Smooth muscle cell (in vitro differentiated cells): ENCODE measurements around the gene LHFPL2. TPM values are rescaled to one million over a fixed set of nuclear protein-coding genes. Genes with fewer than 3 reads are reported as not detected.

Experiments used
- DNase-seq: peaks from one replicate; lab custom pipeline; 2025; ENCODE audit not compliant: unreplicated experiment; lab: John Stamatoyannopoulos, UW
- H2AFZ ChIP-seq: fragments of 200-600 bp; sonication (generic); 2 replicates; pipeline ENCODE4 v1.6.0; 2016; ENCODE audit warnings: antibody characterized with exemption, low read depth, mild to moderate bottlenecking
- H3F3A ChIP-seq: fragments of 200-600 bp; sonication (generic); 2 replicates; pipeline ENCODE4 v1.6.0; 2017; ENCODE audit warnings: antibody characterized with exemption, low read depth
- H3K27ac ChIP-seq: fragments of 200-600 bp; sonication (generic); 2 replicates; pipeline ENCODE4 v1.5.1; 2016; ENCODE audit warnings: low read depth, mild to moderate bottlenecking
- H3K27me3 ChIP-seq: fragments of 200-600 bp; sonication (generic); 2 replicates; pipeline ENCODE4 v1.6.1; 2016; ENCODE audit warnings: low read depth, mild to moderate bottlenecking
- H3K36me3 ChIP-seq: fragments of 200-600 bp; sonication (generic); 2 replicates; pipeline ENCODE4 v1.5.1; 2016; ENCODE audit warnings: low read depth
- H3K4me1 ChIP-seq: fragments of 200-600 bp; sonication (generic); 2 replicates; pipeline ENCODE4 v1.5.1; 2016; ENCODE audit warnings: low read depth
- H3K4me2 ChIP-seq: fragments of 200-600 bp; sonication (generic); 2 replicates; pipeline ENCODE4 v1.6.0; 2016; ENCODE audit warnings: mild to moderate bottlenecking
- H3K4me3 ChIP-seq: fragments of 200-600 bp; sonication (generic); 2 replicates; pipeline ENCODE4 v1.5.1; 2016; ENCODE audit warnings: mild to moderate bottlenecking
- H3K79me2 ChIP-seq: fragments of 200-600 bp; sonication (generic); 2 replicates; pipeline ENCODE4 v1.6.0; 2016; ENCODE audit warnings: low read depth, mild to moderate bottlenecking
- H3K9ac ChIP-seq: fragments of 200-600 bp; sonication (generic); 2 replicates; pipeline ENCODE4 v1.6.0; 2016; ENCODE audit warnings: low read depth
- H3K9me3 ChIP-seq: fragments of 200-600 bp; sonication (generic); replicated peaks from 2 replicates; pipeline ENCODE4 v1.5.1; 2016; ENCODE audit warnings: low read depth
- H4K20me1 ChIP-seq: fragments of 200-600 bp; sonication (generic); 2 replicates; pipeline ENCODE4 v1.6.0; 2016; ENCODE audit warnings: low read depth
- WGBS: methylation state at CpG from one replicate; pipeline ENCODE4 v1.1.7; 2016; ENCODE audit warnings: low lambda C conversion rate; 5-methylcytosine and 5-hydroxymethylcytosine counted together
- polyA plus RNA-seq: library from polyadenylated mRNA; unstranded; fragments of >200 nt; fragmentation: Nextera tagmentation; extraction: Ambion mirVana; gene quantifications from 2 replicates; pipeline ENCODE4 v1.2.1, GENCODE V29; 2016
- total RNA-seq: library from RNA; depleted of rRNA; stranded (reverse); fragments of >200 nt; gene quantifications from 2 replicates; pipeline ENCODE4 v1.2.3, GENCODE V29; 2014
- TF ChIP-seq, protein P1 (sequence below): fragments of 200-600 bp; sonication (generic); IDR thresholded peaks from 2 replicates; pipeline ENCODE4 v1.5.1; 2017; ENCODE audit warnings: borderline replicate concordance, mild to moderate bottlenecking, antibody characterized with exemption; ENCODE audit not compliant: insufficient read depth, poor library complexity, severe bottlenecking

LHFPL2 gene
- total and polyA plus RNA-seq, 2 experiments from 2014 or later: 13.4 to 18.6 TPM

DNA sequence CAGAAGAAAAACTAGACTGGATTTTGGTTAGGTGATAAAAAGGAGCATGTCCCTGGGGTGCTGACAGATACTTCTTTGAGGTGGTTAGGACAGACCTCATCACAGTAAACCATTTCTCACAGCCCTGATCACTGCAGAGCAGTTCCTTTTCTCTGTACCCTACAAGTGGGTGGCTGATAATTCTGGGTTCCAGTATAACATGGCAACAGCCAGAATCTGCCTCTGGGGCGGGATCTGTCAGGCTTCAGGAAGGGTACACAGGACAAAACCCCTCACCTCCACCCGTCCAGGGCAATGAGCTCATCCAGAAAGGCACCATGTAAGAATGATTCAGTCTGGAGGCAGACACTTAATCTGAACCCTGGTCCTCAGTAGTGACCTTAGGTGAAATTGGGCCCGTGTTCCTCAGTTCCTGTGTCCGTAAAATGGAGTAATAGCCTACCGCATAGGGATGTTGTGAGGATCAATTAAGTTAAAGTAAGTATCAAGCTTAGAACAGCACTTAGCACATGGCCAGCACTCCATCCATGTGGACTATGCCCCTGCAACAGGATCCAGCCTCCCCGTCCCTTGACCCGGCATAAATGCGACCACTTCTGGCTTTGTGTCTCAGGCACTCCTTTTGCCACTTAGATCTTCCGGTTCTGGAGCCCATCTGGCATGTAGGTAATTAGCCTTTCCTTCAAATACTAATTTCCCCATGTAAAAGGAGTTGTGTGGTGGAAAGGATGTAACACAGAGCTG is 129.2 kb downstream of the LHFPL2 start:
- Histone ChIP-seq H3K9ac (peak overlapping the region; percentile 91), H3K27me3 (no peaks in the 10 kb centered on the region), H3K4me3 (no peak overlapping the region), H4K20me1 (no peaks in the 10 kb centered on the region), H3F3A (peaks cover 6% of the 10 kb centered on the region), H3K36me3 (no peaks in the 10 kb centered on the region), H3K4me2 (peak overlapping the region; percentile 31), H3K79me2 (peaks cover 62% of the 10 kb centered on the region), H2AFZ (no peak overlapping the region), H3K4me1 (peaks cover 11% of the 10 kb centered on the region), H3K9me3 (no peaks in the 10 kb centered on the region), H3K27ac (peak overlapping the region; percentile 96)
- WGBS: 79% methylated on average over 9 of the region's 9 CpGs
- TF ChIP-seq, protein P1, sequence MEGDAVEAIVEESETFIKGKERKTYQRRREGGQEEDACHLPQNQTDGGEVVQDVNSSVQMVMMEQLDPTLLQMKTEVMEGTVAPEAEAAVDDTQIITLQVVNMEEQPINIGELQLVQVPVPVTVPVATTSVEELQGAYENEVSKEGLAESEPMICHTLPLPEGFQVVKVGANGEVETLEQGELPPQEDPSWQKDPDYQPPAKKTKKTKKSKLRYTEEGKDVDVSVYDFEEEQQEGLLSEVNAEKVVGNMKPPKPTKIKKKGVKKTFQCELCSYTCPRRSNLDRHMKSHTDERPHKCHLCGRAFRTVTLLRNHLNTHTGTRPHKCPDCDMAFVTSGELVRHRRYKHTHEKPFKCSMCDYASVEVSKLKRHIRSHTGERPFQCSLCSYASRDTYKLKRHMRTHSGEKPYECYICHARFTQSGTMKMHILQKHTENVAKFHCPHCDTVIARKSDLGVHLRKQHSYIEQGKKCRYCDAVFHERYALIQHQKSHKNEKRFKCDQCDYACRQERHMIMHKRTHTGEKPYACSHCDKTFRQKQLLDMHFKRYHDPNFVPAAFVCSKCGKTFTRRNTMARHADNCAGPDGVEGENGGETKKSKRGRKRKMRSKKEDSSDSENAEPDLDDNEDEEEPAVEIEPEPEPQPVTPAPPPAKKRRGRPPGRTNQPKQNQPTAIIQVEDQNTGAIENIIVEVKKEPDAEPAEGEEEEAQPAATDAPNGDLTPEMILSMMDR: no peak
- DNase-seq: no peak

DNA sequence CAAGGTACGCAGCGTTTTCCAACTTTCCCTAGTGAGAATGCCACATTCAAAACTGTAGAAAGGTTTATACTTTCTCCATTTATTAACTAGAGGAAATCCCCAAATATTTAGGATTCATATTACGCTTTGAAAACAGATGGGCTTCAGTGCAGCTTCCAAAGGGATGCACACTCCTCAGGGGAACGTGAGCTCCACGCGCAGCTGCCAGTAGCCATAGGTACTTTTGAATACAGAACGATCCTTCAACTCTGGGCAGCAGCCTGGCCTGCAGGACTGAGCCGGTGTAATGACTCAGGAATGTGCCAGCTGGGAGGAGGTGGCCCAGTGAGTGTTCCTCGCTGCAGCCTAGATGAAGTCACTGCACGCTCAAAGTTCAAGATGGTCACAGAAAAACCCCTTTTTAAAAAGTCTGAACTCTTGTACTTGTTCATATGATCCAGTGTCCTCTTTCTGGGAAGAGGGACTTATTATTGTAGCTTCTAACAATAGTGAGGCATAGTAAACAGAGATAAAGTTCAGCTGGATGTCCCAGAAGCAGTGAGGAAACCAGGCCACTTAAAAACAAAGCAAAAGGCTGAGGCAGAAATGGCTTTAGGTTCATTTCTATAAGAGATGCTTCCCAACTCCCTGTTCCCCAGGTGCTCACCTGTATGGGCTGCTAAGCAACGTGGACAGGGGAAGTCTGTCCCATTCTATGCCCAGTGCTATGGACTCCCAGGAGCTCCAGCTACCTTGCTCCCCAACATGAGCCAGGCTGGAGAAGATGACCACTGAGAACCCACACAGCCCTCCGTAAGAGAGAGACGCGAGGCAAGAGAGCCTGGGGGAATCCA is 130.0 kb downstream of the LHFPL2 start:
- Histone ChIP-seq H3K4me1 (peaks cover 11% of the 10 kb centered on the region), H3K9ac (peak overlapping the region; percentile 91), H3K4me2 (peak overlapping the region; percentile 31), H3F3A (peaks cover 6% of the 10 kb centered on the region), H3K79me2 (peaks cover 62% of the 10 kb centered on the region), H3K4me3 (no peak overlapping the region), H3K36me3 (no peaks in the 10 kb centered on the region), H3K27me3 (no peaks in the 10 kb centered on the region), H3K27ac (peak overlapping the region; percentile 96), H2AFZ (no peak overlapping the region), H4K20me1 (no peaks in the 10 kb centered on the region), H3K9me3 (no peaks in the 10 kb centered on the region)
- WGBS: 41% methylated on average over 14 of the region's 14 CpGs
- peak; percentile 11 for DNase-seq
- TF ChIP-seq, protein P1: no peak

DNA sequence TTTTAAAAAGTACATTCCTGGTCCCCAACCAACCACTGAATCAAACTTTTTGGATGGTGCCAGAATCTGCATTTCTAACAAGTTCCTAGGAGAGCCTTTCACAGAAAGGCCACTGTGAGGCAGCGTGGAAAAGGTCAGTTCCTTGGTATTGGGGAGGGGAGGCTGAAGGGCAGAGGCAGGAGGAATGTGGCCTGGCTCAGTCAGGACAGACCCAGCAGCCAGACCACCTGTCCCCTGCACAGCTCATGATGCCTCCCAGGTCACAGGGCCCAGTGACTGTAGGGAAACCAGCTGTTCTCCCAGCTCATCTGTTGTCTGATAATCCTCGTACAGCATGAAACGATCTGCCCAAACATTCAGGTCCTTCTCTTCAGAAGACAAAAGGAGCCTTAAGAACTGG is 132.9 kb downstream of the LHFPL2 start:
- H3K36me3 ChIP-seq: no peaks in the 10 kb centered on the region
- H3K79me2 ChIP-seq: peaks cover 50% of the 10 kb centered on the region
- no peaks in the 10 kb centered on the region for H4K20me1 ChIP-seq
- no peak for DNase-seq
- peaks cover 18% of the 10 kb centered on the region for H3K4me1 ChIP-seq
- H3K27me3 ChIP-seq: no peaks in the 10 kb centered on the region
- TF ChIP-seq, protein P1: no peak
- H3K27ac ChIP-seq: peak overlapping the region; percentile 4
- no peak overlapping the region for H3K4me2 ChIP-seq
- no peak overlapping the region for H2AFZ ChIP-seq
- no peak overlapping the region for H3K9ac ChIP-seq
- H3K9me3 ChIP-seq: no peaks in the 10 kb centered on the region
- peaks cover 6% of the 10 kb centered on the region for H3F3A ChIP-seq
- H3K4me3 ChIP-seq: no peak overlapping the region
- WGBS: 98% methylated on average over 3 of the region's 3 CpGs
